Islet precursor cell (in vitro differentiated cells): Measurements from ENCODE around the gene SEC14L5.

Experiments used
- DNase-seq: peaks from one replicate; pipeline ENCODE4 v3.0.0-alpha.2; 2018

SEC14L5 gene

DNA sequence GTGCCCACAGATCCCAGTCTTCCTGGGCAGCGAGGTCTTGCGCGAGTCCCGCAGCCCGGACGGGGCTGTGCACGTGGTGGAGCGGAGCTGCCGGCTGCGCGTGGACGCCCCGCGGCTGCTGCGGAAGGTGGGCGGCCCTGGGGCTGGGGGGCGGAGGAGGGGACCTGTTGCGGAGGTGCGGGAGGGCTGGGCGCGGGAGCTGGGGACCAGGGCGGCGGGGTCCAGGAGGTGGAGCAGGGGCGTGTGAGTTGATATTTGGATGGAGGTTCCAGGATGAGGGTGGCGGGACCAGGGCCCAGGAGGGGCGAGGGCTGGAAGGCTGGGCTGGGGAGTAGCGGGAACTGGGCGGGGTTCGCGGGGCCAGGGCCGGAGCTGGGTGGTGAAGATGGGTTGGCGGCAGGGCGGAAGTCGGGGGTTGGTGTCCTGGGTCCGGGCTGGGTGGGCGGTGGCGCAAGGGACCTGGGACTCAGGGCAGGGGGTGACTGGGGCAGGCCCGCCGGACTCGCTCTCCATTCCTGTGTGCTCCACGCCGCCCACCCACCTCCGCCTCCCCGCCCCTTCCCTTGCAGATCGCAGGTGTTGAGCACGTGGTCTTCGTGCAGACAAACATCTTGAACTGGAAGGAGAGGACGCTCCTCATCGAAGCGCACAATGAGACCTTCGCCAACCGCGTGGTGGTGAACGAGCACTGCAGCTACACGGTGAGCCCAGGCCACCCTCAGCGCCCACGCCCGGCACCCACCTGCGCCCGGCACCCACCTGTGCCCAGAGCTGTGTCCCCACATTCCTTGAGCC, 29.6 kb downstream of the SEC14L5 start:
- DNase-seq: no peak

- no peak for DNase-seq
Measured at GRCh38 chr16:4988647-4989046, 30.5 kb downstream of the SEC14L5 start.

DNA sequence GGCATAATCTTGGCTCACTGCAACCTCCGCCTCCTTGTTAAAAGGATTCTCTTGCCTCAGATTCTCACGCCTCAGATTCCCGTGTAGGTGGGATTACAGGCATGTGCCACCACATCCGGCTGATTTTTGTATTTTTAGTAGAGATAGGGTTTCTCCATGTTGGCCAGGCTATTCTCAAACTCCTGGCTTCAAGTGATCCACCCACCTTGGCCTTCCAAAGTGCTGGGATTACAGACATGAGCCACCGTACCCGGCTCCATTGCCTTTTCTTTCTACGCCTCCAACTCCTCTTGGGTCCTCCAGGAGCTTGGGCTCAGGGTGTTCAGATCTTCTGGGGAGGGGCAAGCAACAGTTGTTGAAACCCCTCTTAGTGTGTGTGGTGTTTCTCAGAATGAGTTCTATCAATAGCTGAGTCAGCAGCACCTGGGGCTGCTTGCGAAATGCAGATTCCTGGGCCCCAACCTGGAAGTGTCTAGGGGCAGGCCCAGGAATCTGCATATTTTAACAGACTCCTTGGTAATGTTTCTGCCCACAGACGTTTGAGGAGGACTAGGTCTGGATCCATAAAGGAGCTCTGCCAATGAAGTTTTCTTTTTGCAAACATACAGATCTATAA, 31.4 kb downstream of the SEC14L5 start:
- no peak for DNase-seq

- no peak for DNase-seq
Measured at GRCh38 chr16:4990415-4990814, 32.3 kb downstream of the SEC14L5 start.

DNA sequence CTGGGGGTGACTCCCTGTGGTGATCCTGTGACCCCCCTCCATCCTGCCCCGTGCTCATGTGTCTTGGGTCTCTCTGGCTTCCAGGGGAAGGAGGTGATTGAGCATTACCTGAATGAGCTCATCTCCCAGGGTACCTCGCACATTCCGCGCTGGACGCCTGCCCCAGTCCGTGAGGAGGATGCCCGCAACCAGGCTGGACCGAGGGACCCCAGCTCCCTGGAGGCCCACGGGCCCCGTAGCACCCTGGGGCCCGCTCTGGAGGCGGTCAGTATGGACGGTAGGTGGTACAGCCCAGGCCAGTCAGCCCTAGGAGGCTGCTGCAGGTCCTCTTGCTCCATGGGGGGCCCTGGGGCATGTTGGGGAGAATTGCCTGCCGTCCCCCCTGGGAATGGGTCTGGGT, 33.6 kb downstream of the SEC14L5 start:
- DNase-seq: peak; percentile 40

- no peak for DNase-seq
Measured at GRCh38 chr16:4994719-4995434, 36.7 kb downstream of the SEC14L5 start.

- DNase-seq: no peak
Measured at GRCh38 chr16:5000573-5001001, 42.5 kb downstream of the SEC14L5 start.

DNA sequence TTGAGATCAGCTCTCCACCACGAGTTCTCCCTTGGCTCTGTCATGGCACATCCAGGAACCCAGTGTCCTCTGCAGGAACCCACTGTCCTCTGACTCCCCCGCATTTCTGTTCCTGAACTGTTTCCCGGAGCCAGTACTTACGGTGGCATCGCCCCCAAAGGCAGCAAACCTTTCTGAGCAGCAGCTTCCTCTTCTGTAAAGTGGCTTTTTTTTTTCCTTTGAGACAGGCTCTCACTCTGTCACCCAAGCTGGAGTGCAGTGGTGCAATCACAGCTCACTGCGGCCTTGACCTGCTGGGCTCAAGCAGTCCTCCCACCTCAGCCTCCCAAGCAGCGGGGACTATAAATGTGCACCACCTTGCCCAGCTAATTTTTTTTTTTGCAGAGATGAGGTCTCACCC, 43.4 kb downstream of the SEC14L5 start:
- DNase-seq: no peak

GRCh38 chr16:5001986-5002385, 43.9 kb downstream of the SEC14L5 start:
- DNase-seq: no peak

- DNase-seq: no peak
Measured at GRCh38 chr16:5002699-5003143, 44.6 kb downstream of the SEC14L5 start.

- DNase-seq: no peak
Measured at GRCh38 chr16:5003211-5003610, 45.1 kb downstream of the SEC14L5 start.

DNA sequence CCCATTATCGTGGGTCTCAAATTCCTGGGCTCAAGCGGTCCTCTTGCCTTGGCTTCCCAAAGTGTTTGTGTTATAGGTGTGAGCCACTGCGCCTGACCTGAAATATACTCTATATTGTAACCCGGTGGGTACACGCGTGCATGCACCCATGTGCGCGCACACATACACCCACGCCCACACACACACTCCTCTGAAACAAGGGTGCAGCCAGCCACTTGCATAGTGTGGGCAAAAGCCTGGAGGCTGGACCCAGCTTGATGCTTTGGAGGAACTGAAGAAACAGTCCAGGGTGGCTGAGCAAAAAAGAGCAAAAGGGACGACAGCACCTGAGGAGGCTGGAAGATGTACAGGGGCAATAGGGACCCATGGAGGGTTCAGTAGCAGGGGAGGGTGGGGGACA, 45.7 kb downstream of the SEC14L5 start:
- DNase-seq: no peak

GRCh38 chr16:5004311-5004710, 46.2 kb downstream of the SEC14L5 start:
- no peak for DNase-seq

DNA sequence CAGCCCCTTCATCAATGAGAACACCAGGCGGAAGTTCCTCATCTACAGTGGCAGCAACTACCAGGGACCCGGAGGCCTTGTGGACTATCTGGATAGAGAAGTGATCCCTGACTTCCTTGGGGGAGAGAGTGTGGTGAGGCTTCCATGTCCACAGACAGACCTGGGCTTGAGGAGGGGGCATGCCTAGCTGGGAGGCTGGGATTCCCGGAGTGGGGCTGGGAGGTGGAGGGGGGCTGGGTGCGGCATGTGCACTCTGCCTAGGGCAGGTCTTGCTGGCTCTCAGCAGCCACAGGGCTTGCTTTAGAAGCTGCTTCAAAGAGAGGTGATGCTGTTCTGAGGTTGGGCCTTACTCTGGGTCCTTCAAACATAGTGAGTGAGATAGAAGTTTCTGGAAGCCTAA, 47.8 kb downstream of the SEC14L5 start:
- no peak for DNase-seq

DNA sequence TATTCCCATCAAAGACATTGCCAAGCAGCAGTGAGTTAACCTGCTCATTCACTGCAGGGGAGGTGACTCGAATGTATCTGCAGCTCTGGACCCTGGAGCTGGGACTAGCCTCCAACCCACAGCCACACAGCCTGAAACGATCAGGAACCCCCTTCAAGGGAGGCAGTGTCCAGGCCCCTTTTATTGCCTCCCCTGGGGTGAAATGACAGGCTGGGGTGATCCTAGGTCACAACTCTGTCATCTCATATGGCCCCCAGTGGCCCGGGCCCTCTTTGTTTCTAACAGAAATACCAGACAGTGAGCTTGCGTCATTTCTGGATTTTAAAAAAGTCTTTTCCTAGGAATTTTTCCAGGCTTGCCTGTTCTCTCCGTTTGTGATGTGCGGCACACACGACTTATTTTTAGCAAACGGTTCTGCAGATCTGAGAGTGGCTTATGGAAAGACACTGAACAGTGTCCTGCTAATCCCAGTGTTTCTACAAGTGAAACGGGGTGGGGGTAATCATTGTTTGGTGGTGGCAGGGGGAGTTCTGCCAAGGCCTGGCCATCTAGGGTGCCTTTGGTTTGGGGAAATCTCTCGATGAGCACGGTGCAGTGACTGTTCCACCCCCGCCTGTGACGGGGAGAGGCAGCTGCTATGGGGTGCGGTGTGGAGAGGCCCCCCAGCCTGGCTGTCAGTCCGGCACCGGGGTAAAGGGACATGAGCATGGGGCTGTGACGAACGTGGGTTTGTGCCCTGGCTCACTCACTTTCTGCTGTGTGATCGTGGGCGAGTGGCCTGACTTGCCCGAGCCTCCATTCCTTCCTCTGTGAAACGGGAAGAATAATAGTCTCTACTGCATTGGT, 48.4 kb downstream of the SEC14L5 start:
- DNase-seq: no peak

GRCh38 chr16:5007256-5007655, 49.1 kb downstream of the SEC14L5 start:
- DNase-seq: no peak

DNA sequence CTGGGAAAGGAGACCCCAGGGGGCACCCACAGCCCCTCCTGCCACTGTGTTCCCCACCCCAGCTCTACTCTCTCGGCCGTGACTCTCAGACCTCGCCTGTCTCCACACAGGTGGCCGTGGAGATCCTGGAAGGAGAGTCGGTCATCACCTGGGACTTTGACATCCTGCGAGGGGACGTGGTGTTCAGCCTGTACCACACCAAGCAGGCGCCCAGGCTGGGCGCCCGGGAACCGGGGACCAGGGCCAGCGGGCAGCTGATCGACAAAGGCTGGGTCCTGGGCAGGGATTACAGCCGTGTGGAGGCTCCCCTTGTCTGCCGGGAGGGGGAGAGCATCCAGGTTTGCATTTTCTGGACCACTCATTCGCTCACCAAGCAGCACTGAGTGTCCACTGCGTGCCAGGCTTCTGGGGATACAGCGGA, 50.2 kb downstream of the SEC14L5 start:
- DNase-seq: no peak

GRCh38 chr16:5010576-5011329, 52.6 kb downstream of the SEC14L5 start:
- no peak for DNase-seq

DNA sequence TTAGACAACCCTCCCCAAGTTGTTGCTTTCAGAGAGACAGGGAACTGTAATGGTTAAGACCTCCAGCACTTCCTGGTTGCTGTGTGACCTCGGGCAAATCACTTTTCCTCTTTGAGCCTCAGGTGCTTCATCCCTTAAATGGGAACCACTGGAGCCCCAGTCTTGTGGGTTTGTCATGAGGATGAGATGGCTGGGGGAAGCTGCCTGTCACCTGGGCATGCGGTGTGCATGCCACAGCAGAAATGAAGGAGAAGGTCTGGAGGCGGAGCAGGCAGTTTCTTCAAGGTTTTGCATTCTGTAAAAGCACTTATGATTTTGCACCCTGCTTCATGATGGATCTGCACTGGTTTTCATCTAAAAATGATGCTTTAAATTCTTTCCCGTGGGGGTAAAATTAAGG, 53.5 kb downstream of the SEC14L5 start:
- DNase-seq: no peak

GRCh38 chr16:5012887-5013286, 54.8 kb downstream of the SEC14L5 start:
- no peak for DNase-seq

- no peak for DNase-seq
Measured at GRCh38 chr16:5015351-5015750, 57.2 kb downstream of the SEC14L5 start.

DNA sequence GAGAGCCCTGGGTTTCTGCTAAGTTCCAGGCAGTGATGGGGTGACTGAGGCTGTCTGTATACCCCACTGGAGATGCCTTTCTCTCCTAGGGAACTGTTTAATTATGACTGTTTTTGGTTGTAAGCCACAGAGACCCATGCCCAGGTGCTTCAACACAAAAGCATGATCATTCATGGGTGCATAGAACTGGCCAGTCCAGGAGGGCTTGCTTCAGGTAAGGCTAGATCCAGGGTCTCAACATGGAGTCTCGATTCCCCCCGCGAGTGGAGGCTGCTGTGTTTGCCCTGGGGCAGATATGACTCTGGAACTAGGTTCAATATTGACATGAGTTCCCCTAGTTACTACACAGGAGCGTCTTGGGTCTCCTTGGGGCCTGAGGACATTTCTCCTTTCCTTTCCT, 57.8 kb downstream of the SEC14L5 start:
- no peak for DNase-seq
